GM12875 (cell line): ENCODE results near the gene FASTK.

Experiments used
- H3K4me3 ChIP-seq: one replicate; pipeline ENCODE4 v1.5.1; 2011; ENCODE audit warnings: low read depth, low read length, control low read depth
- CTCF ChIP-seq: IDR thresholded peaks from 2 replicates; pipeline ENCODE4 v1.5.1; 2011; ENCODE audit warnings: low read depth, mild to moderate bottlenecking, control low read depth, inconsistent platforms, low read length, moderate library complexity, borderline replicate concordance; ENCODE audit not compliant: insufficient read depth

The FASTK gene

GRCh38 chr7:151069841-151070573, 10.6 kb downstream of the FASTK start:
- no peak for TF ChIP-seq CTCF
- H3K4me3 ChIP-seq, result no peak overlapping the region

GRCh38 chr7:151068069-151068773, 12.4 kb downstream of the FASTK start:
- TF ChIP-seq CTCF, result no peak
- H3K4me3 ChIP-seq, result no peak overlapping the region

- TF ChIP-seq CTCF, result no peak
- no peak overlapping the region for H3K4me3 ChIP-seq
Observed at GRCh38 chr7:151066273-151066974, 14.2 kb downstream of the FASTK start.

- no peak overlapping the region for H3K4me3 ChIP-seq
- TF ChIP-seq CTCF, result no peak
Observed at GRCh38 chr7:151065516-151065915, 15.1 kb downstream of the FASTK start.

GRCh38 chr7:151064993-151065392, 15.6 kb downstream of the FASTK start:
- H3K4me3 ChIP-seq, result no peak overlapping the region
- TF ChIP-seq CTCF, result no peak

- no peak for TF ChIP-seq CTCF
- no peak overlapping the region for H3K4me3 ChIP-seq
Observed at GRCh38 chr7:151064454-151064853, 16.2 kb downstream of the FASTK start.
